NT2/D1 (cell line): ENCODE data around the gene EEFSEC.

Experiments
- SUZ12 ChIP-seq: IDR thresholded peaks from 2 replicates; pipeline ENCODE4 v1.6.1; 2011; ENCODE audit not compliant: insufficient read length, insufficient read depth; ENCODE audit errors: extremely low read depth
- YY1 ChIP-seq: IDR thresholded peaks from 2 replicates; pipeline ENCODE4 v1.6.1; 2011; ENCODE audit not compliant: insufficient read length, insufficient read depth
- ZNF274 ChIP-seq: IDR thresholded peaks from 2 replicates; pipeline ENCODE4 v1.6.1; 2011; ENCODE audit warnings: mild to moderate bottlenecking, low read depth, low read length

DNA sequence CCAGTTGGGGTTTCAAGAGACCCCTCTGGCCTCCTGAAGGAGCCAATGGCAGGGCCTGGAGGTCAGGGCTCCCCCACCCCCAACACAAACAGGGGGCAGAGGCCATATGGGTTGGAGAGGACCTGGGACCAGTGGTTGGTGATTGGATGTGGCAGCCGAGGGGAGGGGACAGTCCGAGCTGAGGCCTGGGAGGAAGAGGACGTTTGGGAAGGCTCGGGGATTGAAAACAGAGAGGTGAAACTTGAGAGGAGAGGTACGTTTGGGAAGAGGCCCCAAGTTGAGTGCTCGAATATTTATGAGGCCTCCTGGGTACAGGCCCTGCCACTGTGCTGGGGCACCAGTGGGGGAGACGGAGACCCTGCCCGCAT, 259.7 kb downstream of the EEFSEC start:
- TF ChIP-seq YY1: no peak
- no peak for TF ChIP-seq SUZ12
- TF ChIP-seq ZNF274: no peak
